Skin epidermis (tissue), 12 donors: ENCODE data around the gene TRAF2.

Experiments
- H3K27ac ChIP-seq, 21 experiments: fragments of 200-600 bp; sonication (generic) in 11 of 21; one replicate each; pipeline ENCODE4 v1.5.0; 2020; ENCODE audit warnings: mild to moderate bottlenecking in 3 of 21, inconsistent platforms in 2 of 21, moderate library complexity in 2 of 21
- H3K4me3 ChIP-seq, 7 experiments: fragments of 200-600 bp; sonication (generic) in 2 of 7; one replicate each; pipeline ENCODE4 v1.5.0; 2020; ENCODE audit warnings: inconsistent platforms in 2 of 7, mild to moderate bottlenecking in 2 of 7, moderate library complexity in 1 of 7

The TRAF2 gene

DNA sequence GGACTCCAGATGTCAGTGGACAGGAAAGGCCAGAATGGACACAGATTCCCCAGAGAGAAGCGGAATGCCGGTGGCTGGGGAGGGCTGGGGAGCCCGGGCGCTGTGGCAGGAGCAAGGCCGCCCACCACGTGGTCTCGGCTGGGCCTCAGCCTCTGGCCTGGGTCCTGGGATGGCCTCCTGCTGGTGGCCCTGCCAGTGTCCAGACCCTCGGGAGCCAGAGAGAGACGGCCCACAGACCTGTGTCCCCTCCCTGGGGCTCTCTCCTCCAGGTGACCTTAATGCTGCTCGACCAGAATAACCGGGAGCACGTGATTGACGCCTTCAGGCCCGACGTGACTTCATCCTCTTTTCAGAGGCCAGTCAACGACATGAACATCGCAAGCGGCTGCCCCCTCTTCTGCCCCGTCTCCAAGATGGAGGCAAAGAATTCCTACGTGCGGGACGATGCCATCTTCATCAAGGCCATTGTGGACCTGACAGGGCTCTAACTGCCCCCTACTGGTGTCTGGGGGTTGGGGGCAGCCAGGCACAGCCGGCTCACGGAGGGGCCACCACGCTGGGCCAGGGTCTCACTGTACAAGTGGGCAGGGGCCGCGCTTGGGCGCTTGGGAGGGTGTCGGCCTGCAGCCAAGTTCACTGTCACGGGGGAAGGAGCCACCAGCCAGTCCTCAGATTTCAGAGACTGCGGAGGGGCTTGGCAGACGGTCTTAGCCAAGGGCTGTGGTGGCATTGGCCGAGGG lies 39.3 kb downstream of the TRAF2 start:
- H3K27ac ChIP-seq, result peak overlapping the region in 4 of 21 experiments; percentile 23 to 32 (median 28)

DNA sequence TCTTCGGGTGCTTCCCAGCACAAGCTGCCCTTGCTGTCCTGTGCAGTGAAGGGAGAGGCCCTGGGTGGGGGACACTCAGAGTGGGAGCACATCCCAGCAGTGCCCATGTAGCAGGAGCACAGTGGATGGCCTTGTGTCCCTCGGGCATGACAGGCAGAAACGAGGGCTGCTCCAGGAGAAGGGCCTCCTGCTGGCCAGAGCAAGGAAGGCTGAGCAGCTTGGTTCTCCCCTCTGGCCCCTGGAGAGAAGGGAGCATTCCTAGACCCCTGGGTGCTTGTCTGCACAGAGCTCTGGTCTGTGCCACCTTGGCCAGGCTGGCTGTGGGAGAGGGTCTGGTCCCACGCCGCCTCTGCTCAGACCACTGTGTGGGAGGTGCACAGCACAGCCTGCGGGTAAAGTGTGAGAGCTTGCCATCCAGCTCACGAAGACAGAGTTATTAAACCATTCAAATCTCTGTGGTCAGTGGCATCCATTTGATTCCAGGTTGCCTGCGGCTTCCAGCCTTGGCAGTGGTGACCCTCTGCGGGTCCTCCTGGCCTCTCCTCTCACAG lies 39.9 kb downstream of the TRAF2 start:
- no peak overlapping the region for H3K4me3 ChIP-seq
- peak overlapping the region in 5 of 21 experiments; percentile 13 to 32 (median 24) for H3K27ac ChIP-seq

More for the DNA sequence above, 39.3 kb downstream of the TRAF2 start:
- no peak overlapping the region for H3K4me3 ChIP-seq

DNA sequence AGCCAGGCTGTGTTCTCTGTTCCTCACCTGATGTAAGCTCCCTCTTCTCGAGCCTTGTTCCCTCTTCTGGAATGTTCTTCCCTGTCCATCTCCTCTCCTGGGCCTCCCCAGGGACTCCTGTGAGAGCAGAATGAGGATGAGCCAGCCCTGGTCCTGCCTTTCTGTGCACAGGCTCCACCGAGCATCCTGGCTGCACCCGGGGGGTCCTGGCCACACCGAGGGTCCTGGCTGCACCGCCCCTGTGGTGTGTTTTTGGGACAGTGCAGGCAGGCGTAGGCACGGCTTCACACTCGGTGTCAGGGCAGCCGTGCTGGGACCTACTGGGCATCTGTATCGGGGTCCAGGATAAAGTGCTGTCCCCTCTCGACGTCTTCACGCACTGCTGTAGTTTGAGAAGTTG lies 40.4 kb downstream of the TRAF2 start:
- H3K27ac ChIP-seq, result peak overlapping the region in 2 of 21 experiments; percentile 13 to 35
- no peak overlapping the region for H3K4me3 ChIP-seq

GRCh38 chr9:136927343-136928271 lies 41.3 kb downstream of the TRAF2 start:
- Histone ChIP-seq H3K27ac (peak overlapping the region in 6 of 21 experiments; percentile 23 to 47 (median 35)), H3K4me3 (no peak overlapping the region)

GRCh38 chr9:136928591-136928990 lies 42.3 kb downstream of the TRAF2 start:
- Histone ChIP-seq H3K4me3 (no peak overlapping the region), H3K27ac (peak overlapping the region in 10 of 21 experiments; percentile 4 to 66 (median 30))

DNA sequence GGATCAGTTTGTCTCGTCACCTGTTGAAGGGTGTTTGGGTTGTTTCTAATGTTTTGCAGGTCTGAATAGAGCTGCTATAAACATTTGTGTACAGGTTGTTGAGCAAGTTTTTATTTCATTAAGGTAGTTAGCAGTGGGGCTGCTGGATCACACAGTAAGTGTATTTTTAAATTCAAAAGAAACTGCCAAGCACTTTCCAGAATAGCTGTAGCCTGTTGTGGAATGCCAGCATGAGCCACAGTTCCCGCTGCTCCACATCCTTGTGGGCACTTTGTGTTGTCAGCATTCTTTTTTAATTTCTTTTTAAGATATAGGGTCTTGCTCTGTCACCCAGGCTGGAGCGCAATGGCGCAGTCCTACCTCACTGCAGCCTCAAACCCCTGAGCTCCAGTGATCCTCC lies 43.7 kb downstream of the TRAF2 start:
- peak overlapping the region in 1 of 21 experiments; percentile 6 for H3K27ac ChIP-seq
- H3K4me3 ChIP-seq, result no peak overlapping the region

DNA sequence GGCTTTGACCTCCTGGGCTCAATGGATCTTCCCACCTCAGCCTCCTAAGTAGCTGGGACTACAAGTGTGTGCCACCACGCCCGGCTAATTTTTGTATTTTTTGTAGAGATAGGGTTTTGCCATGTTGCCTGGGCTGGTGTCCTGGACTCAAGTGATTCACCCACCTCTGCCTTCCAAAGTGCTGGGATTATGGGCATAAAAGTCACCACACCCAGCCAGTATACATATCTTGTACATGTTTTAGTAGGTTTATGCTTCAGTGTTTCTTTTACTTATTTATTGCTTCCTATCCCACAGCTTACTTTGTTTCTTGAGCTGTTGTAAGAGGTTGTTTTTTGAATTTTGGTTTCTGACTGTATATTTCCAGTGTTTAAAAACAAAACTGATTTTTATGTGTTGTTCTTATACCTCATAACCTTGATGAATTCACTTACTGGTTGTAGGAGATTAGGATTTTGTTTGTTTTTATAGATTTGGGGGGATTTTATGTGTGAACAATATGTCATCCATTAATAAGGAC lies 45.4 kb downstream of the TRAF2 start:
- peak overlapping the region in 6 of 21 experiments; percentile 5 to 59 (median 31) for H3K27ac ChIP-seq
- H3K4me3 ChIP-seq, result no peak overlapping the region

- no peak overlapping the region for H3K27ac ChIP-seq
- no peak overlapping the region for H3K4me3 ChIP-seq
Observed at GRCh38 chr9:136934277-136934676, 48.0 kb downstream of the TRAF2 start.

DNA sequence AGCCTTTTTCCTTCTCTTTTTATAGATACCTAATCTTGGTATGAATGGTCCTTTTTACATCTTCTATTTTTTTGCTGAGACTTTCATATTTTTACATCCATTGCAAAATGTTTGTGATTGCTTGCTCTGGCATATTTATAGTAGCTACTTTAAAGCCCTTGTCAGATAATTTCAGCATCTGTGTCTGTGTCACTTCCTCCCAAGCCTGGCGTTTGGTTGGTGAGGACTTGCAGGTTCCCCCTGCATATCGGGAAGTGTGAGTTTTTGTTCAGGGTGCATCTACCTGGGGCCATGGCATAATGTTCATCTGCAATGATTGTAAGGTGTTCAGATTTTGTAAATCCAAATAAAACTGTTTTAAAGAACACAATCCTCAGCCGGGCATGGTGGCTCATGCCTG lies 49.3 kb downstream of the TRAF2 start:
- H3K4me3 ChIP-seq, result no peak overlapping the region
- H3K27ac ChIP-seq, result no peak overlapping the region

- peak overlapping the region in 1 of 21 experiments; percentile 12 for H3K27ac ChIP-seq
- H3K4me3 ChIP-seq, result no peak overlapping the region
Observed at GRCh38 chr9:136936645-136937170, 50.4 kb downstream of the TRAF2 start.

DNA sequence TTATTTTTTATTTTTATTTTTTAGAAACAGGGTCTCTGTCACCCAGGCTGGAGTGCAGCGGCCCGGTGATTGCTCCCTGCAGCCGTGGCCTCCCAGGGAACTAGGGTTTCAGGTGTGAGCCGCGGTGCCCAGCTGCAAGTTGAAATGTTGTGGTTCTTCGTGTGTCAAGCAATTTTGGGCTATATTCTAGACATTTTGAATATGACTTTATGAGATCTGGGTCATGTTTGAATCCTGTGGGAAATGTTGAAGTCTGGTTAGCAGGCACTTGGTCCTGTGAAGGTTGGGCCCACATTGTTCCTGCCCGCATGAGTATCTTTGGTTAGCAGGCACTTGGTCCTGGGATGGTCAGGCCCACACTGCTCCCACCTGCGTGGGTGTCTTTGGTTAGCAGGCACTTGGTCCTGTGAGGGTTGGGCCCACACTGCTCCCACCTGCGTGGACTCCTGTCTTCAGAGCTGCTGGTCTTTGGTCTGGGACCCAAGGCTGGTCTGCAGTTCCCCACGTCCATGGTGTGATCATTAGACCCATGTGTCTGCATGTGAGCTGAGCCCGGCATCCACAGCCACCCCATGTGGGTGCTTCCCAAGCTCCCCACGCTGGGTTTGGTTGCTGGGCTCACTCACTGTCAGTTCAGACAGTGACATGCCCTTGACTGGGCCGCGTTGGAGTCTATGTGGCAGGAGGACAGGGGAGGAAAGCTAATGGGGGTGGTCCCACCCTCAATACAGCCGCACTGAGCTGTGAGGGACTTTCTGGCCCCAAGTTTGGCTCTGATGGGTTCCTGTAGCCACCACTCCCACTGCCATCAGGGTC lies 51.1 kb downstream of the TRAF2 start:
- no peak overlapping the region for H3K27ac ChIP-seq
- H3K4me3 ChIP-seq, result no peak overlapping the region

DNA sequence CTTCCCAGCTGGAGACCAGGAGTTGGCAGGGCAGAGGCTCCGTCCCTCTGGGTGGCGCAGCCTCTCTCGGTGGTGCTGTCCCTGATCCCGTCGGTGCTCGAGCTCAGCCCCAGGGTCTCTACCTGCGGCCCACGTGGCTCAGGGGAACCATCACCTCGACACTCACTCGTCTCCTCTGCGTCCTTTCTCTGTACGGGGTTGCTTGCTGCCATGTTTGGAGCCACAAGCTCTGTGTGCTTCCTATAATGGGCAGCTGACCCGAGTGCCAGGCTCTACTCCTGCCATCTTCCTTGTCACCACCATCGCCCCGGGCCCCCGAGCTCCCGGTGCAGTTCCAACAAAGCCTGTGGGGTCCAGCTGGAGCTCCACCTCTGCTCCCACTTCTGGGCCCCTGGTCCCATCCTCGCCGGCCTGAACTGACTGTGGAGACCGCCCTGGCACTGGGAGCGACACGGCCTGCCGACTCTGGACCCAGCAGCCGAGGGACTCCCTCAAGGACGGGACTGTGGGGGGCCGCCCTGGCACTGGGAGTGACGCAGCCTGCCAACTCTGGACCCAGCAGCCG lies 53.2 kb downstream of the TRAF2 start:
- Histone ChIP-seq H3K4me3 (no peak overlapping the region), H3K27ac (no peak overlapping the region)

- Histone ChIP-seq H3K27ac (no peak overlapping the region), H3K4me3 (no peak overlapping the region)
Observed at GRCh38 chr9:136939996-136940525, 53.7 kb downstream of the TRAF2 start.

- no peak overlapping the region for H3K27ac ChIP-seq
- no peak overlapping the region for H3K4me3 ChIP-seq
Observed at GRCh38 chr9:136940526-136941230, 54.4 kb downstream of the TRAF2 start.

DNA sequence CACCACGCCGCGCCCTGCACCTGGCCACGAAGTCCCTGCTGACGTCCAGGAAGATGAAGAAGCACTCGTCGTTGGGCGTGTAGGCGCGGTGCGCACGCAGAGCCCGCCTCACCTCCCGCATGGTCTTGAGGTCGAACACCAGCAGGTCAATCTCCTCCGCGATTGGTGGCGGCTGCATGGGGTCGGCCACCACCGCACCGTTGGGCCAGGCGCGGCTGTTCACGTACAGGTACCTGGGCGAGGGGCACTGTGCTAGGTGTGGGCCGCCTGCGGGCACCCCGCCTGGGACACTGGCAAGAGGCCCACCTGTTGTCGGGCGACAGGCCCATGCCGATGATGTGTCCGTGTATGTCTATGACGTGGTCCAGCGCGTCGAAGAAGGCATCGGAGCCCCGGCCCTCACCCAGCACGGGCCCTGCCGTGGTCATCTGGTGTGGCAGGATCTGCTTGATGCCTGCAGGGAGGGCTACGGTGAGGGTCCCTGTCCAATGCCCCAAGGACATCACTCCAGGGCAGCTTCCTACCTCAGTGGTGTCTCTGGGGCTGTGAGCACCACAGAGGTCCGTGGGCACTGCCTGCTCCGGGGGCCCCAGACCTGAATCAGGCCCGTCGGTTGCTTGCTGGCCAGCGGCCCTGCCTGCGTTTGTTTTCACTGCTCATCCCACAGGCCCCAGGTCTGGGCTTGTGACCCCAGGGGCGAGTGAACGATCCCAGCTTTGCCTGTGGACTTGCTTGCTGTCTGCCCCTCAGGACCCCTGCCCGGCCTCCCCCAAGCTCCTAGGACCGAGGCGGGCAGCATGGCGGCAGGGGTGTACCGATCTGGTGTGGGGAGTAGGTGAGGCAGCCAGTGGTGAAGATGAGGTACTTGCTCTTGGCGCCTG lies 55.2 kb downstream of the TRAF2 start:
- no peak overlapping the region for H3K4me3 ChIP-seq
- no peak overlapping the region for H3K27ac ChIP-seq

DNA sequence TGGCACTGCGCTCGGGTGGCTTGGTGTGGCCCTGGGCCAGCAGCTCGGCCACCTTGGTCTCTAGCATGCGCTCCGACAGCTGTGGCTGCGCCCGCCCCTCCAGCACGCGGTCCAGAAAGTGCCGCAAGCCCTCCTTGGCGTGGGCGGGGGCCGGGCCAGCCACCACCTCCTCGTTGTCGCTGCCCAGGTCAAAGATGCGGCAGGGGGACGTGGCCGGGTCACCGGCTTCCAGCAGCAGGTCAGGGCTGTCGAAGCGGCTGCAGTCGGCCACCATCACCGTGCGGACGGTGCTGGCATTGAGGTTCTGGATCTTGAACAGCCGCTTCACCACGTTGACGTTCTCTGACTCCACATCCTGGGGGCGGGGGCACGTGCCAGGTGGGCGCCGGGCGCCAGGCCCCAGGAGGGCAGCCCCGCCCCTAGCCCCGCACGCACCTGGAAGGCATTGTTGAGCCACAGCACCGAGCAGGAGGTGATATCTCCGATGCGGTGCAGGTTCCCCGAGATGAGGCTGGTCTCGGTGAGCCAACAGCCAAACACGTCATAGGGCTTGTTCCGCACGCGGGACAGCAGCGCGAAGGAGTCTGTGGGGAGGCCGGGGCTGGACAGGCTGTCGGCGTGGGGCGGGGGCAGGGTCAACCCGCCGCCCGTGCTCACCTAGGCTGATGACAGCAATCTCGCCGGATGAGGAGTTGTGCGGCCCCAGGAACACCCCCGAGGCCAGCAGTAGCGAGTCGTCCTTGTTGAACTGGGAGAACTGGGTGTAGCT lies 56.0 kb downstream of the TRAF2 start:
- peak overlapping the region in 1 of 7 experiments; percentile 87 for H3K4me3 ChIP-seq
- H3K27ac ChIP-seq, result peak overlapping the region in 2 of 21 experiments; percentile 93 to 94
